ENCODE results near the gene VWA3B.

- TF ChIP-seq CTCF (IDR thresholded peaks at IDR 0.05) (no peak), POLR2A (IDR thresholded peaks at IDR 0.05) (no peak)
Observed at GRCh38 chr2:98087447-98088020, 567 bp downstream of the VWA3B start.
